Caco-2 (cell line): ENCODE data around the gene PDGFD. TPM values are rescaled to one million over a fixed set of nuclear protein-coding genes. Genes with fewer than 3 reads are reported as not detected.

Experiments
- BruUV-seq: library from RNA; stranded (reverse); fragments of 400-500 nt; replicated peaks from 2 replicates; lab custom pipeline; 2021; lab: Mats Ljungman, UMichigan
- CTCF ChIA-PET: fragments of 300-600 bp; sonication (Branson Sonifier 250); formaldehyde crosslinking; loops from one replicate; lab custom pipeline; 2022; ENCODE audit warnings: antibody characterized with exemption; lab: Charles Lee
- POLR2A ChIA-PET: fragments of 300-600 bp; sonication (Branson Sonifier 250); formaldehyde crosslinking; loops from one replicate; lab custom pipeline; 2022; ENCODE audit warnings: antibody characterized with exemption; lab: Charles Lee
- DNase-seq, 2 experiments: peaks; one replicate each; pipeline versions ENCODE4 v3.0.0 to v3.0.0-alpha.2; 2020 to 2022
- H3K27me3 ChIP-seq: replicated peaks from 2 replicates; pipeline ENCODE4 v1.6.0; 2011; ENCODE audit warnings: low read length; ENCODE audit not compliant: control insufficient read depth, insufficient read depth
- H3K36me3 ChIP-seq: 2 replicates; pipeline ENCODE4 v1.5.1; 2011; ENCODE audit warnings: low read length; ENCODE audit not compliant: control insufficient read depth, insufficient read depth
- H3K4me1 ChIP-seq: fragments of 250-450 bp; sonication (Bioruptor Pico); 2 replicates; pipeline ENCODE4 v1.5.1; 2020; ENCODE audit warnings: mild to moderate bottlenecking
- H3K4me3 ChIP-seq: 2 replicates; pipeline ENCODE4 v1.5.1; 2011; ENCODE audit warnings: low read depth, mild to moderate bottlenecking, control low read depth, low read length
- H3K9me3 ChIP-seq: fragments of 250-450 bp; sonication (Bioruptor Pico); 2 replicates; pipeline ENCODE4 v1.5.1; 2020; ENCODE audit warnings: mild to moderate bottlenecking, moderate library complexity
- H3K27ac Mint-ChIP-seq: one replicate; pipeline ENCODE4 v1.8.0; 2022; ENCODE audit warnings: mixed read lengths; ENCODE audit not compliant: unreplicated experiment
- H3K27me3 Mint-ChIP-seq: one replicate; pipeline ENCODE4 v1.8.0; 2022; ENCODE audit warnings: mixed read lengths; ENCODE audit not compliant: insufficient read depth, unreplicated experiment
- H3K36me3 Mint-ChIP-seq: one replicate; pipeline ENCODE4 v1.8.0; 2022; ENCODE audit warnings: mild to moderate bottlenecking, mixed read lengths; ENCODE audit not compliant: insufficient read depth, unreplicated experiment
- H3K4me1 Mint-ChIP-seq: one replicate; pipeline ENCODE4 v1.8.0; 2022; ENCODE audit warnings: low read depth, mixed read lengths; ENCODE audit not compliant: unreplicated experiment
- H3K4me3 Mint-ChIP-seq: one replicate; pipeline ENCODE4 v1.8.0; 2022; ENCODE audit warnings: mild to moderate bottlenecking, moderate library complexity, mixed read lengths; ENCODE audit not compliant: unreplicated experiment
- H3K9me3 Mint-ChIP-seq: one replicate; pipeline ENCODE4 v1.8.0; 2022; ENCODE audit warnings: mixed read lengths; ENCODE audit not compliant: unreplicated experiment
- CTCF ChIP-seq, 2 experiments: fragments of 200-600 bp in 1 of 2; IDR thresholded peaks; 1 replicate in 1 of 2; 2 replicates in 1 of 2; pipeline versions ENCODE4 v1.5.1 to v1.8.0; 2011 to 2022; ENCODE audit warnings: antibody characterized with exemption in 1 of 2, control low read depth in 1 of 2, inconsistent platforms in 1 of 2, low read depth in 1 of 2, low read length in 1 of 2, mild to moderate bottlenecking in 1 of 2, moderate library complexity in 1 of 2; ENCODE audit not compliant: insufficient read depth in 1 of 2, severe bottlenecking in 1 of 2, unreplicated experiment in 1 of 2
- intact Hi-C: fragments of 100-400 bp; cut with micrococcal nuclease; formaldehyde crosslinking; loops from one replicate; pipeline ENCODE4 v1.10.0; 2022; ENCODE audit not compliant: unreplicated experiment
- total RNA-seq: library from RNA; stranded (reverse); gene quantifications from 2 replicates; pipeline ENCODE4 v1.2.3, GENCODE V29; 2022

The PDGFD gene
- total RNA-seq, 1 experiment from 2014 or later = not detected

DNA sequence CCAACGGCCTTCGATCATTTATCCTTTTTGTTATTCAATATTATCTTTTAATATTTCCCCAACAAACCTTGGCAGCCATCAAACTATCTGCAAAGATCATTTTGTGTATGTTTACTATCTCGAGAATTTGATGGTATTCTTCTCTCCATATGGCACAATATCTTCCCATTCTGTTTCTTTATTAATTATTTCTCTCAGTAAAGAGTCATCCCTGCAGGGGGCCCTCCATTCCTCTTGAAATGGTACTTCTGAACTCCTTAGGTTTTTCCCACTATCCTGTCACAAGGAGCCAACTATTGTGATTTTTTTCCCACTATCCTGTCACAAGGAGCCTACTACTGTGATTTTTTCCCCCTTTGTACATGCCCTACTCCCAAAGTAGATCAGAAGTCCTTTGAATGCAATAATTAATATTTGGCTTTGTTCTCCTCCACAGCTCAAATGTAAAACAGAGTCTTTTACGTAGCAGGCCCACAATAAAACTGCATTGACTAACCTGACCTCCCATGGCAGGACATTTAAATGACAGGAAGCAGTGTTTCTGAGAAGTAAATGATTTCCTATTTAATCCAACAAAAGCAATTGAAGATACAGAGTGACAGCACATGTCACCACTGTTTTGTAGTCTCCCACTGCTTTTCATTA is 43.3 kb downstream of the PDGFD start:
- POLR2A ChIA-PET = no interaction called here
- no TSS peak for BruUV-seq

DNA sequence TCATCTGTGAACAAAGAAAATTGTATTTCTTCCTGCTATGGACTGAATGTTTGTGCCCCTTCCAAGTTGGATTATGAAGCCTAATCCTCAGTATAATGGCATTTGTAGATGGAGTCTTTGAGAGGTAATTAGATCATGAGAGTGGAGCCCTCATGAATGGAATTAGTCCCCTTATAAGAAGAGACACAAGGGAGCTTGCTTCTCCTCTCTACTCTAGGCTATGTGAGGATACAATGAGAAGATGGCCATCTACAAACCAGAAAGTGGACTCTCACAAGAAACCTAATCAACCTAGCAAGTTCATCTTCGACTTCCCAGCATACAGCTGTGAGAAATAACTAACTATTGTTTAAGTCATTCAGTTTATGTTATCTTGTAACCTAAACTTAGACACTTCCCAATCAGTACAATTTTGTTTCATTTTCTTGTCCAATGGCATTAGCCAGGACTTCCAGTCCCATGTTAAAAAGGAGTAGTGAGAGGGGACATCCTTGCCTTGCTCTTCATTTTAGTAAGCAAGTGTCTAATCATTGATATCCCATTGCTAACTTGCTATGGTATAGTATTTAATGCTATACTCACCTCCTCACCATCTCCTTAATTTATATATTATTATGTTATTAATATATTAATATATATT is 45.7 kb downstream of the PDGFD start:
- intact Hi-C loops = no loop called here
- BruUV-seq = no TSS peak
- no peaks in the 10 kb centered on the region for H3K36me3 Mint-ChIP-seq
- POLR2A ChIA-PET = no interaction called here
- H3K9me3 Mint-ChIP-seq = peaks cover 38% of the 10 kb centered on the region
- H3K27ac Mint-ChIP-seq = no peak overlapping the region
- no peaks in the 10 kb centered on the region for H3K36me3 ChIP-seq
- no peak overlapping the region for H3K4me3 Mint-ChIP-seq
- H3K9me3 ChIP-seq = no peaks in the 10 kb centered on the region; the same call in 1 of the 2 replicates
- H3K4me3 ChIP-seq = no peak overlapping the region
- H3K4me1 Mint-ChIP-seq = peaks cover 6% of the 10 kb centered on the region
- CTCF ChIA-PET = no interaction called here
- no peaks in the 10 kb centered on the region for H3K4me1 ChIP-seq
- no peak for TF ChIP-seq CTCF (IDR thresholded peaks at IDR 0.05; ENCODE audit: insufficient read depth in 1 of 2, low read depth in 1 of 2, low read length in 1 of 2, severe bottlenecking in 1 of 2, unreplicated experiment in 1 of 2)
- H3K27me3 ChIP-seq = no peaks in the 10 kb centered on the region
- no peak for DNase-seq
- H3K27me3 Mint-ChIP-seq = no peaks in the 10 kb centered on the region

More for the DNA sequence above, 43.3 kb downstream of the PDGFD start:
- Histone ChIP-seq H3K27me3 (no peaks in the 10 kb centered on the region), H3K9me3 (no peaks in the 10 kb centered on the region), H3K36me3 (no peaks in the 10 kb centered on the region), H3K4me3 (no peak overlapping the region), H3K4me1 (no peaks in the 10 kb centered on the region)
- peaks cover 25% of the 10 kb centered on the region for H3K9me3 Mint-ChIP-seq
- peak in 1 of 2 experiments; percentile 9 for DNase-seq
- no peak overlapping the region for H3K27ac Mint-ChIP-seq
- no peak overlapping the region for H3K4me3 Mint-ChIP-seq
- CTCF ChIA-PET = interaction anchor here (1.0 kb wide), 1 partner anchor 438 kb away, joined by 3 read pairs; no protein-coding TSS in a partner anchor
- H3K36me3 Mint-ChIP-seq = no peaks in the 10 kb centered on the region
- peaks cover 6% of the 10 kb centered on the region for H3K27me3 Mint-ChIP-seq
- TF ChIP-seq CTCF (IDR thresholded peaks at IDR 0.05; ENCODE audit: insufficient read depth in 1 of 2, low read depth in 1 of 2, low read length in 1 of 2, severe bottlenecking in 1 of 2, unreplicated experiment in 1 of 2) = peak in 1 of 2 experiments; percentile 10
- intact Hi-C loops = no loop called here
- peaks cover 6% of the 10 kb centered on the region for H3K4me1 Mint-ChIP-seq

GRCh38 chr11:104113541-104113940 is 50.4 kb downstream of the PDGFD start:
- Mint-ChIP-seq H3K27ac (no peak overlapping the region), H3K9me3 (peaks cover 38% of the 10 kb centered on the region), H3K4me3 (no peak overlapping the region), H3K36me3 (no peaks in the 10 kb centered on the region), H3K27me3 (no peaks in the 10 kb centered on the region), H3K4me1 (no peaks in the 10 kb centered on the region)
- Histone ChIP-seq H3K36me3 (no peaks in the 10 kb centered on the region), H3K4me3 (no peak overlapping the region), H3K9me3 (no peaks in the 10 kb centered on the region; the same call in 1 of the 2 replicates), H3K4me1 (no peaks in the 10 kb centered on the region), H3K27me3 (no peaks in the 10 kb centered on the region)
- intact Hi-C loops = no loop called here
- DNase-seq = no peak
- no TSS peak for BruUV-seq
- no peak for TF ChIP-seq CTCF (IDR thresholded peaks at IDR 0.05; ENCODE audit: insufficient read depth in 1 of 2, low read depth in 1 of 2, low read length in 1 of 2, severe bottlenecking in 1 of 2, unreplicated experiment in 1 of 2)
- ChIA-PET POLR2A (no interaction called here), CTCF (no interaction called here)
